Fibroblast of the aortic adventitia (primary cell): ENCODE data around the gene GPRIN3. TPM values are rescaled to one million over a fixed set of nuclear protein-coding genes. Genes with fewer than 3 reads are reported as not detected.

ENCODE experiments used
- DNase-seq: peaks from one replicate; pipeline ENCODE4 v3.0.0-alpha.2; 2010; ENCODE audit warnings: low read depth
- H3K4me3 ChIP-seq: 2 replicates; pipeline ENCODE4 v1.5.1; 2011; ENCODE audit warnings: low read depth, mild to moderate bottlenecking, control low read depth, low read length, moderate library complexity
- CTCF ChIP-seq: IDR thresholded peaks from 2 replicates; pipeline ENCODE4 v1.5.1; 2011; ENCODE audit warnings: mild to moderate bottlenecking, low read length, control low read depth, inconsistent platforms; ENCODE audit not compliant: insufficient read depth
- total RNA-seq: library from RNA; depleted of rRNA; stranded (reverse); fragments of >200 nt; gene quantifications from 2 replicates; pipeline ENCODE4 v1.2.3, GENCODE V29; 2012; ENCODE audit warnings: low replicate concordance

Gene GPRIN3
- total RNA-seq, 1 donor = under 0.01 TPM

- DNase-seq = no peak
Measured at GRCh38 chr4:89253311-89253710, 54.3 kb downstream of the GPRIN3 start.

GRCh38 chr4:89251396-89251795 lies 56.2 kb downstream of the GPRIN3 start:
- TF ChIP-seq CTCF = no peak
- no peak for DNase-seq
- no peak overlapping the region for H3K4me3 ChIP-seq

More at GRCh38 chr4:89253311-89253710, 54.3 kb downstream of the GPRIN3 start:
- no peak for TF ChIP-seq CTCF
- H3K4me3 ChIP-seq = no peak overlapping the region

- no peak for TF ChIP-seq CTCF
- no peak for DNase-seq
- no peak overlapping the region for H3K4me3 ChIP-seq
Measured at GRCh38 chr4:89249716-89250361, 57.8 kb downstream of the GPRIN3 start.

- no peak overlapping the region for H3K4me3 ChIP-seq
- DNase-seq = no peak
- TF ChIP-seq CTCF = no peak
Measured at GRCh38 chr4:89249313-89249712, 58.3 kb downstream of the GPRIN3 start.

- no peak for DNase-seq
- TF ChIP-seq CTCF = no peak
- H3K4me3 ChIP-seq = no peak overlapping the region
Measured at GRCh38 chr4:89248879-89249281, 58.7 kb downstream of the GPRIN3 start.

GRCh38 chr4:89247951-89248350 lies 59.6 kb downstream of the GPRIN3 start:
- no peak for TF ChIP-seq CTCF
- H3K4me3 ChIP-seq = no peak overlapping the region
- no peak for DNase-seq

- no peak overlapping the region for H3K4me3 ChIP-seq
- TF ChIP-seq CTCF = no peak
Measured at GRCh38 chr4:89245459-89245858, 62.1 kb downstream of the GPRIN3 start.

More at GRCh38 chr4:89245459-89245858, 62.1 kb downstream of the GPRIN3 start:
- DNase-seq = no peak
